ENCODE data around the gene EHBP1L1.

The EHBP1L1 gene

GRCh38 chr11:65539744-65540289, 36.0 kb upstream of the EHBP1L1 start:
- H3K9me3 Mint-ChIP-seq, result no peaks in the 10 kb centered on the region
- peak overlapping the region; percentile 88 for H3K27ac Mint-ChIP-seq
- DNase-seq (ENCODE audit: low spot score in 2 of 2), result no peak
- ATAC-seq (ENCODE audit: low read depth), result peak; percentile 69
- H3K27me3 Mint-ChIP-seq, result no peaks in the 10 kb centered on the region
- peak overlapping the region; percentile 92 for H3K4me3 Mint-ChIP-seq
- peaks cover 2% of the 10 kb centered on the region for H3K36me3 Mint-ChIP-seq
- H3K4me1 Mint-ChIP-seq, result peaks cover 13% of the 10 kb centered on the region

- Mint-ChIP-seq H3K27ac (peak overlapping the region; percentile 88), H3K36me3 (peaks cover 2% of the 10 kb centered on the region), H3K4me3 (peak overlapping the region; percentile 92), H3K27me3 (no peaks in the 10 kb centered on the region), H3K9me3 (no peaks in the 10 kb centered on the region), H3K4me1 (peaks cover 17% of the 10 kb centered on the region)
- ATAC-seq (ENCODE audit: low read depth), result peak; percentile 80
- peak; percentile 92 to 95 for DNase-seq (ENCODE audit: low spot score in 2 of 2)
Observed at GRCh38 chr11:65540290-65541092, 35.4 kb upstream of the EHBP1L1 start.

- H3K9me3 Mint-ChIP-seq, result no peaks in the 10 kb centered on the region
- H3K4me1 Mint-ChIP-seq, result peaks cover 24% of the 10 kb centered on the region
- no peaks in the 10 kb centered on the region for H3K27me3 Mint-ChIP-seq
- peak overlapping the region; percentile 92 for H3K4me3 Mint-ChIP-seq
- ATAC-seq (ENCODE audit: low read depth) (no peak), DNase-seq (ENCODE audit: low spot score in 2 of 2) (no peak)
- H3K36me3 Mint-ChIP-seq, result peaks cover 2% of the 10 kb centered on the region
- peak overlapping the region; percentile 88 for H3K27ac Mint-ChIP-seq
Observed at GRCh38 chr11:65541093-65541982, 34.5 kb upstream of the EHBP1L1 start.

- Mint-ChIP-seq H3K4me3 (no peak overlapping the region), H3K27ac (peak overlapping the region; percentile 64)
Observed at GRCh38 chr11:65542738-65543390, 33.0 kb upstream of the EHBP1L1 start.

GRCh38 chr11:65545853-65546216, 30.0 kb upstream of the EHBP1L1 start:
- Mint-ChIP-seq H3K4me3 (no peak overlapping the region), H3K9me3 (no peaks in the 10 kb centered on the region), H3K36me3 (no peaks in the 10 kb centered on the region), H3K4me1 (peaks cover 39% of the 10 kb centered on the region), H3K27ac (peak overlapping the region; percentile 83), H3K27me3 (no peaks in the 10 kb centered on the region)
- DNase-seq (ENCODE audit: low spot score in 2 of 2) (no peak), ATAC-seq (ENCODE audit: low read depth) (no peak)

More at GRCh38 chr11:65542738-65543390, 33.0 kb upstream of the EHBP1L1 start:
- Mint-ChIP-seq H3K36me3 (no peaks in the 10 kb centered on the region), H3K4me1 (peaks cover 29% of the 10 kb centered on the region), H3K9me3 (no peaks in the 10 kb centered on the region), H3K27me3 (no peaks in the 10 kb centered on the region)
- ATAC-seq (ENCODE audit: low read depth) (no peak), DNase-seq (ENCODE audit: low spot score in 2 of 2) (no peak)

GRCh38 chr11:65546217-65546958, 29.5 kb upstream of the EHBP1L1 start:
- ATAC-seq (ENCODE audit: low read depth), result peak; percentile 86
- Mint-ChIP-seq H3K36me3 (no peaks in the 10 kb centered on the region), H3K4me1 (peaks cover 40% of the 10 kb centered on the region), H3K27me3 (no peaks in the 10 kb centered on the region), H3K4me3 (peak overlapping the region; percentile 84), H3K9me3 (no peaks in the 10 kb centered on the region), H3K27ac (peak overlapping the region; percentile 83)
- DNase-seq (ENCODE audit: low spot score in 2 of 2), result peak; percentile 99

GRCh38 chr11:65547446-65548125, 28.3 kb upstream of the EHBP1L1 start:
- no peak overlapping the region for H3K27ac Mint-ChIP-seq
- H3K9me3 Mint-ChIP-seq, result no peaks in the 10 kb centered on the region
- ATAC-seq (ENCODE audit: low read depth) (no peak), DNase-seq (ENCODE audit: low spot score in 2 of 2) (no peak)
- H3K4me3 Mint-ChIP-seq, result peak overlapping the region; percentile 84
- H3K36me3 Mint-ChIP-seq, result no peaks in the 10 kb centered on the region
- H3K4me1 Mint-ChIP-seq, result peaks cover 46% of the 10 kb centered on the region
- H3K27me3 Mint-ChIP-seq, result no peaks in the 10 kb centered on the region

GRCh38 chr11:65548395-65548794, 27.5 kb upstream of the EHBP1L1 start:
- Mint-ChIP-seq H3K4me3 (peak overlapping the region; percentile 55), H3K27ac (peak overlapping the region; percentile 82), H3K4me1 (peaks cover 46% of the 10 kb centered on the region), H3K27me3 (no peaks in the 10 kb centered on the region), H3K36me3 (no peaks in the 10 kb centered on the region), H3K9me3 (no peaks in the 10 kb centered on the region)
- no peak for ATAC-seq (ENCODE audit: low read depth)
- DNase-seq (ENCODE audit: low spot score in 2 of 2), result no peak

GRCh38 chr11:65549096-65549495, 26.8 kb upstream of the EHBP1L1 start:
- Mint-ChIP-seq H3K36me3 (no peaks in the 10 kb centered on the region), H3K4me3 (no peak overlapping the region), H3K9me3 (no peaks in the 10 kb centered on the region), H3K4me1 (peaks cover 46% of the 10 kb centered on the region), H3K27me3 (no peaks in the 10 kb centered on the region), H3K27ac (no peak overlapping the region)
- ATAC-seq (ENCODE audit: low read depth) (no peak), DNase-seq (ENCODE audit: low spot score in 2 of 2) (no peak)

GRCh38 chr11:65551572-65552387, 24.1 kb upstream of the EHBP1L1 start:
- Mint-ChIP-seq H3K4me3 (peak overlapping the region; percentile 37), H3K4me1 (peaks cover 43% of the 10 kb centered on the region)
- ATAC-seq (ENCODE audit: low read depth), result peak; percentile 82

GRCh38 chr11:65552388-65552951, 23.4 kb upstream of the EHBP1L1 start:
- H3K9me3 Mint-ChIP-seq, result no peaks in the 10 kb centered on the region
- no peaks in the 10 kb centered on the region for H3K27me3 Mint-ChIP-seq
- DNase-seq (ENCODE audit: low spot score in 2 of 2) (no peak), ATAC-seq (ENCODE audit: low read depth) (no peak)
- H3K36me3 Mint-ChIP-seq, result no peaks in the 10 kb centered on the region
- H3K27ac Mint-ChIP-seq, result no peak overlapping the region
- H3K4me3 Mint-ChIP-seq, result no peak overlapping the region
- peaks cover 48% of the 10 kb centered on the region for H3K4me1 Mint-ChIP-seq

More at GRCh38 chr11:65551572-65552387, 24.1 kb upstream of the EHBP1L1 start:
- Mint-ChIP-seq H3K36me3 (no peaks in the 10 kb centered on the region), H3K27ac (peak overlapping the region; percentile 74), H3K9me3 (no peaks in the 10 kb centered on the region), H3K27me3 (no peaks in the 10 kb centered on the region)
- peak; percentile 68 to 82 for DNase-seq (ENCODE audit: low spot score in 2 of 2)
